Measurements from ENCODE around the gene ERBB4.

The ERBB4 gene

GRCh38 chr2:211994806-211995205 is 543.8 kb downstream of the ERBB4 start:
- no peak for DNase-seq (ENCODE audit: low spot score)

- DNase-seq (ENCODE audit: low spot score), result no peak
Measured at GRCh38 chr2:211990335-211990734, 548.3 kb downstream of the ERBB4 start.

DNA sequence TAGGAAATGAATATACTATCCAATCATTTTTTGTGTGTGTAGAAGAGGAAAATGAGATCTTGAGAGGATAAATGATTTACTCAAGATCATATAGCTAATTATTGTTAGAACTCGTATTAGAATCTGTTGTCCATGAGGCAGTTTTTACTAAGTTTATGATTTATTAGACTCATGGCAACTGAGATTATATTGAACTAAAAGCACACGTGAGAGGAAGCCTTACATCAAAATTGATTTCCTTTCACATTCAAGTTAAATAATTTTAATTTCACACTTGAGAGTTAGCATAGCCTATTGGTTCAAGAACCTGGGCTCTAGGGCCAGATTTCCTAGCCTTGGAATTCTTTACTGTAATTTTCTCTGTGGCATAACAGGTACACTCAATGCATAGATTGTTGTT is 552.3 kb downstream of the ERBB4 start:
- no peak for DNase-seq (ENCODE audit: low spot score)

GRCh38 chr2:211985393-211985792 is 553.2 kb downstream of the ERBB4 start:
- no peak for DNase-seq (ENCODE audit: low spot score)

DNA sequence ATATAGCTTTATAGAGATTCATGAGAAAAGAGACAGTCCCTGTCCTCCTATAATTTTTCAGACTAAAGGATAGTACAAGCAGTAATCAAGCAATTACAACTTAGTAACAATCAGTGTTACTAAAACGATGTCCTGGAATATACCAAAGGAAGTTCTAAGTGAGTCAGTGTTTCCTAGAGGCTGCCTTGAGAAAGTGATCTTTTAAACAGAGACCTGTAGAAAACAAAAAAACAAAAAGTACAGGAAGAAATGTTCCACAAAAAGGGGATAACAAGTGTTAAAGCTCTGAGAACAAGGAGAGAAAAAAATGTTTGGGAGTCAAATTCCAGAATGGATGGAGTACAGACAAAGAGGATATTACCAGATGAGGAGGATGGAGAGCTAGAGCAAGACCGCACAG is 556.4 kb downstream of the ERBB4 start:
- no peak for DNase-seq (ENCODE audit: low spot score)

GRCh38 chr2:211981451-211981850 is 557.2 kb downstream of the ERBB4 start:
- DNase-seq (ENCODE audit: low spot score), result no peak

DNA sequence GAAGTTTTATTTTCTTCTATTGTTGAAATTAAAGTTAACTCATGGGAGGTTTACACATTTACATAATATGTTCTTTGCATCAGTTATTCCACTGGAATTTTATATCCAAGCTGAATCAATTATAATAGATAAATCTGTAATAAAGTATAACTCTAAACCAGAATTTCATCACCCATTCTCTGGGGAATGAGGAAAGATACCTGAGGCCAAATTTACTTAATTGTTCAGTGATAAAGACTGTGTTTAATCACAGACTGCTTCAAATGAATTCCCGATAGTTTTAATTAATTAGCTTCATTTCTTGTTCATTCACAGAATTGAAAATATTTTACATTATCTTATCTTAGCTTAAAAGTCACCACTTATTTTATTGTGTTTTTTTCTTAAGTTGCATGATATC is 562.5 kb downstream of the ERBB4 start:
- no peak for DNase-seq (ENCODE audit: low spot score)

DNA sequence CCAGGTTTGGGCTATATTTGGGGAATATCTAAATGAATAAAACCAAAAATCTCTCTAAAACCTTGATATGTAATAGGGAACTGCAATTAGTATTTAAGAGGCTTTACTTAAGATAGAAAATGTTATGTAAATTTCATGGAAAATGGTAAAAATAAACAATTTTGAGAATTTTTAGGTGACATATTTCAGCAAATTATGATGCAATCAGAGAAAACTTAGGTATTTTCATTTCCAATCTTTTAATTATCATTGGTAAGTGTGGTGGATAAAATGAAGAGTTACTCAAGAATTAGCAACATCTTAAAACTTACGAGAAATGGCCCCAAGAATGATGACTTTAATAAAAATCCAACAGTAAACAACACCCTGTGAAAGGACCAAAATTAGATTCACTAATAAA is 571.4 kb downstream of the ERBB4 start:
- no peak for DNase-seq (ENCODE audit: low spot score)

DNA sequence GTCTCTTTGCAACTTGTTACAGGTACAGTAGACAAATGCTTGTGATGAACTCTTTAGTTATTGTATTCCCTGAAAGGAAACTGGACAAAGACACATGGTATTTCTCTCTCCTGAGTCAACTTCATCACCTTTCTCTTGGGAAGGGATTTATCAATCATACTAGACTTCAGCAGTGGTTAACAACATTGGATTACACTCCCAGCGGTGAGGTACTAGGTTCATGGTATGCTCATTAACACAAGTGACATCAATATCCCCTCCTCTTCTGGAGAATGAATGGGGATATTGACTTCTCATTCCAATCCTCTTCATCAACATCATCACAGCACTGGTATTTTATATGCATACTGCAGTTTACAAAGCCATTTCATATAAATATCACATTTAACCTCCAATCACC is 574.6 kb downstream of the ERBB4 start:
- no peak for DNase-seq (ENCODE audit: low spot score)

DNA sequence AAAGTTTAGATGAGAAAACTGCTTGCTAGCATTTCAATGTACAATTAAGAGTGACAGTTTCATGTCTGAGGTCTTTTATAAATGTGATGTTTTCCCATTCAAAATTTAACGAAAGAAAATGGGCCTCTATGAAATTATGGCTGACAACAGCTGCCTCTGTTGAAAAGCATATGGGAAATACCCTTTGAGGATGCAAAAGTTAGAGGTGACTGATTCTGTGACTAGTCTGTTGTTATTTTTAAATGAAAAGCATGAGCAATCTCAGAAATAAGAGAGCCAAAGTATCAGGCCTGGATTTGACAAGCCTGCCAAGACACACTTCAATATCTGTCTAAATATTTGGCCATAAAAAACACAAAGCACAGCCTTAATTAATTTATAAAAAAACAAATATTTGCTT is 580.8 kb downstream of the ERBB4 start:
- no peak for DNase-seq (ENCODE audit: low spot score)

- DNase-seq (ENCODE audit: low spot score), result no peak
Measured at GRCh38 chr2:211955648-211956047, 583.0 kb downstream of the ERBB4 start.

GRCh38 chr2:211948932-211949331 is 589.7 kb downstream of the ERBB4 start:
- DNase-seq (ENCODE audit: low spot score), result no peak

- DNase-seq (ENCODE audit: low spot score), result no peak
Measured at GRCh38 chr2:211946960-211947359, 591.6 kb downstream of the ERBB4 start.

GRCh38 chr2:211944572-211944971 is 594.0 kb downstream of the ERBB4 start:
- no peak for DNase-seq (ENCODE audit: low spot score)

- no peak for DNase-seq (ENCODE audit: low spot score)
Measured at GRCh38 chr2:211942153-211942552, 596.4 kb downstream of the ERBB4 start.

GRCh38 chr2:211941216-211941747 is 597.3 kb downstream of the ERBB4 start:
- DNase-seq (ENCODE audit: low spot score), result no peak

DNA sequence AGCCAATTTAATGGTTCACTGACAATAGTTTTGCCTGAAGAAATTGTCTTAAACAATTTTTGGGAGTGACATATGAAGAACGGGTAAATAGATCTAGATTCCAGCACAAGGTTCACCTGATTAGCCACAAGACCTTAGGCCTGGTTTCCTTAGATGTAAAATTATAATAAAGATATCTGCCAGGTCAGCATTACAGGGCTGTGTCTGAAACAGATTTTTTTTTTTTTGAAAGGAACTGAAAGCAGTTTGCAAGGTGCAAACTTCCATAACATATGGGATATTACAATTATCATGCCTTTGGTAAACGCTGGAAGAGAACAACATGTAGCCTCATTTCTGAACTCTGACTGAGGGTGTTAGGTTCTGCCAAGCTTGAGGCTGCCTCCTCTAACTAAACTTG is 599.4 kb downstream of the ERBB4 start:
- no peak for DNase-seq (ENCODE audit: low spot score)

GRCh38 chr2:211934811-211935210 is 603.8 kb downstream of the ERBB4 start:
- DNase-seq (ENCODE audit: low spot score), result no peak

- no peak for DNase-seq (ENCODE audit: low spot score)
Measured at GRCh38 chr2:211931314-211931713, 607.3 kb downstream of the ERBB4 start.

- no peak for DNase-seq (ENCODE audit: low spot score)
Measured at GRCh38 chr2:211930331-211930730, 608.3 kb downstream of the ERBB4 start.

DNA sequence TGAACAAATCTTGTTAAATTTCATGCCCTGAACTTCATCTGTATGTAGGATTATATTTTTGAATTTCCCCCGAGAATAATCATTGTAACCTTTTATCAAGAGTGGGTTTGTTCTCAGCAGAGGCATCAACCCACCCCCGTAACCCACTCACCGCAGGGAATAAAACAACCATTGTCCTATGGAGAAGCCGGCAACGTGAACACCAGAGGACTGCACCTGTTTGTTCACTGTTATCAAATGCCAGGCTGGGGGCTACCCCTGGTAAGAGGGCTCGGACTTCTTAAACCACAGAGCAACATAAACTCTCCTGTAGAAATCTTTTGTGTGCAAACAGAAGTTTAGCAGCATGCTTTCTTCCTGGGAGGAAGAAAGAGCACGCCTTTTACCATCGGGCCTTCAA is 610.4 kb downstream of the ERBB4 start:
- DNase-seq (ENCODE audit: low spot score), result no peak

GRCh38 chr2:211923019-211923418 is 615.6 kb downstream of the ERBB4 start:
- DNase-seq (ENCODE audit: low spot score), result no peak

DNA sequence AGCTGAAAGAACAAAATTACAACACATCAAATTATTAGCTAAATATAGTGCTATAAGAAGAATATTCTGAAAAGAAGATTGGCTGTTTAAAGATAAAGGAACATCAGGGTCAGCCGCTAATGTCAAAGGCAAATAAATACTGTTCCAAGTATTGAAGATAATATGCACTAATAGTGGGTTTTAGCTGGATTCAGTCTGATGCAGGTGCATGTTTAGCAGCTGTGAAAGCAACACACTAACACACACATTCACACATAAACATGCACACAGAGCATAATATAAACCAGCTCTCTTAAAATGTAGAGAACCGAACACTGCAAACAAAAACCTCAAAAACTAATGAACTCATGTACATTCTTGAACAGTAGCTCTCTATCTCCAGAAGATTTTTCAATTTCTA is 634.6 kb downstream of the ERBB4 start:
- no peak for DNase-seq (ENCODE audit: low spot score)

GRCh38 chr2:211901226-211901846 is 637.3 kb downstream of the ERBB4 start:
- no peak for DNase-seq (ENCODE audit: low spot score)

All from hematopoietic multipotent progenitor cell treated with erythropoietin and hydrocortisone succinate and interleukin-3 and kit ligand, for 17 days (in vitro differentiated cells).